SH-SY5Y (cell line): ENCODE results near the gene ZNF273.

Experiments used
- GATA2 ChIP-seq: IDR thresholded peaks from 2 replicates; pipeline ENCODE4 v1.6.1; 2011; ENCODE audit warnings: mild to moderate bottlenecking, low read depth, low read length
- GATA3 ChIP-seq: IDR thresholded peaks from 2 replicates; pipeline ENCODE4 v1.6.1; 2011; ENCODE audit warnings: low read depth, mild to moderate bottlenecking, low read length, moderate library complexity

Gene ZNF273

DNA sequence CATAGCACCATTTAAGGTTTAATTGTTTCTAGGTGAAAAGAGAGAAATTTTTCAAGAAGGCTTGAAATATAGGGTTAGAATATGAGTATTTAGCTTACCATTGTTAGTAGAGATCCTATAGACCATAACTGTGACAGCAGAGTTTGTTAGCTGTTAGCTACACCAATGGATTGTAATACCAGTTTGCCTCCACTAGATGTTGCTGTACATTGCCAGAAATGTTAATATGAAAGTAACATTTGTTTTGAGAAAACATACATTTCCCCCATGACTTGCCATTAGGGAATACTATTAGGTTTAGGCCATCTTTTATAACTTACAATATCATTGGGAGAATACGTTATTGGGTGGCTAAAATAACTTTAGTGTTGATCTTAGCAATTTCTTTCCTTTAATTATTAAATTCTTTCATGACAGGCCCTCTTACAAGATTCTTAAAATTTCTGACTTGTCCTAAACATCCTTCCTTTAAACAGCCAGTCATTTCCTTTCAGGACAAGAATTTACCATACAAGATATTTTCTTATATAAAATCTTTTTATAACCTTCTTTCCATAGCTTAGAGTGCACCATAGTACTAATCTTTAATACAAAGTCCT is 48.3 kb downstream of the ZNF273 start:
- TF ChIP-seq GATA2: no peak
- TF ChIP-seq GATA3: no peak

DNA sequence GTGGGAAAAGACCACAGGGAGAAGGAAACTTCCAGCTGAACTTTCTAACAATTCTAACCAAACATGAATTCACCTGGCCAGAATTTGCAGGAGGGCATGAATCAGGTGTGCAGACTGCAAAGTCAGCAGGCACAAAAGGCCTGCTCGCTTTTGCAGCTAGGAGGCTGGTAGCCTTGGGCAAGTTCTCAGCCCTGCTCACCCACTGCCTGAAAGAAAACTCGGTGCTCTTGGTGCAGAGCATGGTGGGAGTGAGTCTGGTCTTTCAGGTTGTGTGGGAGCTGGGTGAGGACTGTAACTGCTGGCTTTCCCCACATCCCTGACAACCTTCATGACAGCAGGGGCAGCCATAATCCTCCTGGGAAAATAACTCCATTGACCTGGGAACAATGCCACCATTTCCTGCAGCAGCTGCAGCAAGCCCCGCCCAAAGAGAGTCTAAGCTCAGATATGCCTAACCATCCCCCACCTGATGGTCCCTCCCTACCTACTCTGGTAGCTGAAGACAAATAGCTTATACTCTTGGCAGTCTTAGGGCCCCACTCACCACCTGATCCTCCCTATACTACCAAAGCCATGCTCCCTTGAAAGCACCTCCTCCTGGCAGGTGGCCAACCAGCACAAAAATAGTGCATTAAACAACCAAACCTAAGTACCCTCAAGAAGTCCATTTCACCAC is 56.1 kb downstream of the ZNF273 start:
- TF ChIP-seq GATA3 (no peak), GATA2 (no peak)

DNA sequence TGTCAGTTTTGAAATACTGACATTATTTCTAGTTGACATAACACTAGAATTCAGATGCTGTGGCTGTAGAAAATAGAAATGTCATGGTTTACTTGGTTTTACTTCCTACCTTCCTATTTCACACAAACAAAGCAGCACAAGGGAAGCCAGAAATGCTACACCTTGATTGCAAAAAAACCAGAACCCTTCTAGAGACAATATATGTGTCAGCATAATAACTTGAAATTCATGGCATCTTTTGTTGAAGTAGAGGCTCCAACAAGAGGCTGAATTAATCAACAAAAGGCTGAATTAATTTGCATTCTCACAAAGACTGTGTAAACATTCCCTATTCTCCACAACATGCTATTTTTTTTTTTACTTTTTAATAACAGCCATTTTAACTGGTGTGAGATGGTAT is 62.5 kb downstream of the ZNF273 start:
- TF ChIP-seq GATA2 (no peak), GATA3 (no peak)

DNA sequence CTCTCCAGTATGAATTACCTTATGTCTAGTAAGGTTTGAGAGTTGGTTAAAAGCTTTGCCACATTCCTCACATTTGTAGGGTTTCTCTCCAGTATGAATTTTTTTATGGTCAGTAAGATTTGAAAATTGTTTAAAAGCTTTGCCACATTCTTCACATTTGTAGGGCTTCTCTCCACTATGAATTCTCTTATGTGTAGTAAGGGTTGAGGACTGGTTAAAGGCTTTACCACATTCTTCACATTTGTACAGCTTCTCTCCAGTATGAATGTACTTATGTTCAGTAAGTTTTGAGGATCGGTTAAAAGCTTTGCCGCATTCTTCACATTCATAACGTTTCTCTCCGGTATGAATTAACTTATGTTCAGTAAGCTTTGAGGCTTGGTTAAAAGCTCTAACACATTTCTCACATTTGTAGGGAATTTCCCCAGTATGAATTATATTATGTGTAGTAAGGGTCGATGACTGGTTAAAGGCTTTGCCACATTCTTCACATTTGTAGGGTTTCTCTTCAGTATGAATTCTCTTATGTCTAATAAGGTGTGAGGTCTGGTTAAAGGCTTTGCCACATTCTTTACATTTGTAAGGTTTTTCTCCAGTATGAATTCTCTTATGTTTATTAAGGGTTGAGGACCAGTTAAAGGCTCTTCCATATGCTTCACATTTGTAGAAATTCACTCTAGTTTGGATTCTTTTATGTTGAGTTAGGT is 75.6 kb downstream of the ZNF273 start:
- TF ChIP-seq GATA2 (no peak), GATA3 (no peak)
